DND-41 (cell line): Measurements from ENCODE around the gene PLCE1.

Experiments used
- EZH2 ChIP-seq: IDR thresholded peaks from 3 replicates; pipeline ENCODE4 v1.6.1; 2012; ENCODE audit warnings: borderline replicate concordance, low read depth, mild to moderate bottlenecking, moderate library complexity, low read length, inconsistent platforms; ENCODE audit not compliant: severe bottlenecking
- TF ChIP-seq, protein P1 (sequence below): IDR thresholded peaks from 2 replicates; pipeline ENCODE4 v1.5.1; 2012; ENCODE audit warnings: borderline replicate concordance, low read length, moderate library complexity, mild to moderate bottlenecking; ENCODE audit not compliant: poor library complexity, severe bottlenecking; ENCODE audit errors: extremely low read depth

DNA sequence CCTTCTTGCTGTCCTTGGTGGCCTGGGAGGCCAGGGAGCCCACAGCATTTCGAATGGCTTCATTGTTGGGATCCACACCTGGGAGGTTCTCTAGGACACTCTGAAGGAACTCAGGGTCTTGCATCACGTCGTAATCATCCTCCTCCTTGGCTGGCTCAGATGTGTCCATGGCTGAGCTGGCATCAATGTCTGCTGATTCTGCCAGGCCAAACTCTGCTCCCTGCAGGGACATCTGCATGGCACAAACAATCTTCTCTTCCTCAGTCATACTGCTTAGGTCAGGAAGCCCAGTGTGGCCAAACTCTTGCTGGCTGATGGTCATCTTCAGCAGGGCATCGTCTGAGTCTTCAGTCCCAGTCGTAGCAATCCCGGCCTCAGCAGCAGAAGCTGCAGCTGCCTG, 34.9 kb upstream of the PLCE1 start:
- TF ChIP-seq, protein P1, sequence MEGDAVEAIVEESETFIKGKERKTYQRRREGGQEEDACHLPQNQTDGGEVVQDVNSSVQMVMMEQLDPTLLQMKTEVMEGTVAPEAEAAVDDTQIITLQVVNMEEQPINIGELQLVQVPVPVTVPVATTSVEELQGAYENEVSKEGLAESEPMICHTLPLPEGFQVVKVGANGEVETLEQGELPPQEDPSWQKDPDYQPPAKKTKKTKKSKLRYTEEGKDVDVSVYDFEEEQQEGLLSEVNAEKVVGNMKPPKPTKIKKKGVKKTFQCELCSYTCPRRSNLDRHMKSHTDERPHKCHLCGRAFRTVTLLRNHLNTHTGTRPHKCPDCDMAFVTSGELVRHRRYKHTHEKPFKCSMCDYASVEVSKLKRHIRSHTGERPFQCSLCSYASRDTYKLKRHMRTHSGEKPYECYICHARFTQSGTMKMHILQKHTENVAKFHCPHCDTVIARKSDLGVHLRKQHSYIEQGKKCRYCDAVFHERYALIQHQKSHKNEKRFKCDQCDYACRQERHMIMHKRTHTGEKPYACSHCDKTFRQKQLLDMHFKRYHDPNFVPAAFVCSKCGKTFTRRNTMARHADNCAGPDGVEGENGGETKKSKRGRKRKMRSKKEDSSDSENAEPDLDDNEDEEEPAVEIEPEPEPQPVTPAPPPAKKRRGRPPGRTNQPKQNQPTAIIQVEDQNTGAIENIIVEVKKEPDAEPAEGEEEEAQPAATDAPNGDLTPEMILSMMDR: no peak
- no peak for TF ChIP-seq EZH2
